Gastrocnemius medialis (tissue), 4 donors: ENCODE results near the gene NANOS1. TPM values are rescaled to one million over a fixed set of nuclear protein-coding genes. Genes with fewer than 3 reads are reported as not detected.

Experiments
- ATAC-seq, 2 donors: fragments of 150-250 bp; one replicate each; pipeline ENCODE4 v1.9.1; 2016
- DNase-seq, 2 donors: peaks; one replicate each; pipeline ENCODE4 v3.0.0-alpha.2; 2019
- H3K27ac ChIP-seq, 4 donors: fragments of 200-600 bp; sonication (generic); 1 replicate in 1 of 4; 2 replicates in 3 of 4; pipeline ENCODE4 v1.5.1; 2016 to 2018; ENCODE audit warnings: mild to moderate bottlenecking in 2 of 4, moderate library complexity in 1 of 4
- H3K27me3 ChIP-seq, 3 donors: fragments of 200-600 bp; sonication (generic) in 2 of 3; 1 replicate in 1 of 3; 2 replicates in 2 of 3; pipeline versions ENCODE4 v1.5.1 to v1.6.0; 2016 to 2019; ENCODE audit warnings: mild to moderate bottlenecking in 1 of 3, moderate library complexity in 1 of 3
- H3K36me3 ChIP-seq, 2 donors: fragments of 200-600 bp; sonication (generic) in 1 of 2; one replicate each; pipeline ENCODE4 v1.5.1; 2017 to 2018
- H3K4me1 ChIP-seq, 2 donors: fragments of 200-600 bp; sonication (generic) in 1 of 2; one replicate each; pipeline ENCODE4 v1.5.1; 2016 to 2017; ENCODE audit warnings: mild to moderate bottlenecking in 2 of 2
- H3K4me3 ChIP-seq, 4 donors: fragments of 200-600 bp; sonication (generic) in 3 of 4; 1 replicate in 1 of 4; 2 replicates in 3 of 4; pipeline ENCODE4 v1.5.1; 2016 to 2019; ENCODE audit warnings: mild to moderate bottlenecking in 2 of 4
- H3K9me3 ChIP-seq, 3 donors: fragments of 200-600 bp; sonication (generic) in 2 of 3; 1 replicate in 1 of 3; 2 replicates in 2 of 3; pipeline ENCODE4 v1.5.1; 2016 to 2019
- POLR2A ChIP-seq, 2 donors: fragments of 450-650 bp; IDR thresholded peaks; one replicate each; pipeline ENCODE4 v1.6.1; 2017; ENCODE audit warnings: antibody characterized with exemption in 2 of 2, mild to moderate bottlenecking in 2 of 2, moderate library complexity in 2 of 2
- in situ Hi-C, 4 donors: fragments of 200-750 bp; cut with MboI; loops; one replicate each; pipeline versions ENCODE4 v1.15.0 to v1.8.0; 2017; ENCODE audit warnings: low sequenced_read_pairs in 4 of 4
- intact Hi-C: fragments of 100-400 bp; cut with DNase I; formaldehyde crosslinking; loops from one replicate; pipeline ENCODE4 v1.15.1; 2023; ENCODE audit warnings: low total_unique reads
- total RNA-seq, 4 donors: library from RNA; depleted of rRNA; stranded (reverse); fragments of >200 nt; gene quantifications; one replicate each; pipeline versions ENCODE4 v1.1.0 to v1.2.3, GENCODE V29; 2016
- TF ChIP-seq, protein P1 (sequence below), 5 experiments: fragments of 450-650 bp in 3 of 5; fragments of 200-600 bp in 2 of 5; sonication (generic) in 2 of 5; IDR thresholded peaks in 4 of 5; conservative IDR thresholded peaks in 1 of 5; 1 replicate in 4 of 5; 2 replicates in 1 of 5; pipeline ENCODE4 v1.5.1; 2016 to 2019; ENCODE audit warnings: antibody characterized with exemption in 5 of 5, mild to moderate bottlenecking in 3 of 5, moderate library complexity in 3 of 5

NANOS1 gene
- total RNA-seq, 4 donors from 2014 or later: 10.5 to 25.2 (median 17.4) TPM

DNA sequence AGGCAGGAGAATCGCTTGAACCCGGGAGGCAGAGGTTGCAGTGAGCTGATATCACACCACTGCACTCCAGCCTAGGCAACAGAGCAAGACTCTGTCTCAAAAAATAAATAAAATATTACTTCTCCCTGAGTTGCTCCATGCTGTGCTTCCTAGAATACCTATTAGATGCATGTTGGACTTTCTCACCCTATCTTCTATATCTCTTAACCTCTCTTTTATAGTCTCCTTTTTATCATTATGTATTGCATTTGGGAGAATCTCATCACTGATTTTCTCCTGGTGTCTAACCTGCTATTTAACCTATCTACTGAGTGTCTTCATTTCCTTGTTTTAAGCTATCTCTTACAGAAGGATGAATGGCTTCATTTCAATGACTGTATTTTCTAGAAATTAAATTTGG, 32.1 kb upstream of the NANOS1 start:
- in situ Hi-C loops: no loop called here

DNA sequence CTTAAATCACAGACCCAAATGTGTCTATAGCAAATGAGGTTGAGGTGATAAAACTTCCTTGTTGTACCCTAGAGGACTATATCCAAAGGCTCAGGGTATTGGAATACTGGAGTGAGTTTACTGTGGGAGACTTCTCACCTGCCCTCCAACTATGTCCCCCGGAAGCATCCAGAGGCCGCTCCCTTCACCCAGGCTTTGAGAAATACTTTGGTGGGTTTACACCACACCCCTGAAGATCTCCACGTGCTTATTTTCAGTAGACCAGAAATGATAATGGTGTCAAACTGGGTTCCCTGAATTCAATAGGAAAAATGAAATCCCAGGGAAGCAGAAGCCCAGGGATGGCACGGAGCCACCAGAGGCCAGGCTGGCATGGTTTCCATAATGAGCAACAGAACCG, 31.3 kb upstream of the NANOS1 start:
- DNase-seq (no peak), ATAC-seq (no peak)
- H3K27me3 ChIP-seq: no peaks in the 10 kb centered on the region
- no peak overlapping the region for H3K4me3 ChIP-seq
- H3K27ac ChIP-seq: no peak overlapping the region
- TF ChIP-seq, protein P1, sequence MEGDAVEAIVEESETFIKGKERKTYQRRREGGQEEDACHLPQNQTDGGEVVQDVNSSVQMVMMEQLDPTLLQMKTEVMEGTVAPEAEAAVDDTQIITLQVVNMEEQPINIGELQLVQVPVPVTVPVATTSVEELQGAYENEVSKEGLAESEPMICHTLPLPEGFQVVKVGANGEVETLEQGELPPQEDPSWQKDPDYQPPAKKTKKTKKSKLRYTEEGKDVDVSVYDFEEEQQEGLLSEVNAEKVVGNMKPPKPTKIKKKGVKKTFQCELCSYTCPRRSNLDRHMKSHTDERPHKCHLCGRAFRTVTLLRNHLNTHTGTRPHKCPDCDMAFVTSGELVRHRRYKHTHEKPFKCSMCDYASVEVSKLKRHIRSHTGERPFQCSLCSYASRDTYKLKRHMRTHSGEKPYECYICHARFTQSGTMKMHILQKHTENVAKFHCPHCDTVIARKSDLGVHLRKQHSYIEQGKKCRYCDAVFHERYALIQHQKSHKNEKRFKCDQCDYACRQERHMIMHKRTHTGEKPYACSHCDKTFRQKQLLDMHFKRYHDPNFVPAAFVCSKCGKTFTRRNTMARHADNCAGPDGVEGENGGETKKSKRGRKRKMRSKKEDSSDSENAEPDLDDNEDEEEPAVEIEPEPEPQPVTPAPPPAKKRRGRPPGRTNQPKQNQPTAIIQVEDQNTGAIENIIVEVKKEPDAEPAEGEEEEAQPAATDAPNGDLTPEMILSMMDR (IDR thresholded peaks at IDR 0.05 in 4 of 5, conservative IDR thresholded peaks at IDR 0.05 in 1 of 5): no peak
- no peak for TF ChIP-seq POLR2A (IDR thresholded peaks at IDR 0.05)
- in situ Hi-C loops: no loop called here
- H3K36me3 ChIP-seq: no peaks in the 10 kb centered on the region
- no peaks in the 10 kb centered on the region for H3K9me3 ChIP-seq
- H3K4me1 ChIP-seq: no peaks in the 10 kb centered on the region
- intact Hi-C loops: no loop called here

More for the DNA sequence above, 32.1 kb upstream of the NANOS1 start:
- H3K27me3 ChIP-seq: no peaks in the 10 kb centered on the region
- H3K4me3 ChIP-seq: no peak overlapping the region
- no peak overlapping the region for H3K27ac ChIP-seq
- no peaks in the 10 kb centered on the region for H3K9me3 ChIP-seq
- DNase-seq (no peak), ATAC-seq (no peak)
- H3K4me1 ChIP-seq: no peaks in the 10 kb centered on the region
- intact Hi-C loops: no loop called here
- TF ChIP-seq, protein P1 (IDR thresholded peaks at IDR 0.05 in 4 of 5, conservative IDR thresholded peaks at IDR 0.05 in 1 of 5): no peak
- no peak for TF ChIP-seq POLR2A (IDR thresholded peaks at IDR 0.05)
- no peaks in the 10 kb centered on the region for H3K36me3 ChIP-seq

DNA sequence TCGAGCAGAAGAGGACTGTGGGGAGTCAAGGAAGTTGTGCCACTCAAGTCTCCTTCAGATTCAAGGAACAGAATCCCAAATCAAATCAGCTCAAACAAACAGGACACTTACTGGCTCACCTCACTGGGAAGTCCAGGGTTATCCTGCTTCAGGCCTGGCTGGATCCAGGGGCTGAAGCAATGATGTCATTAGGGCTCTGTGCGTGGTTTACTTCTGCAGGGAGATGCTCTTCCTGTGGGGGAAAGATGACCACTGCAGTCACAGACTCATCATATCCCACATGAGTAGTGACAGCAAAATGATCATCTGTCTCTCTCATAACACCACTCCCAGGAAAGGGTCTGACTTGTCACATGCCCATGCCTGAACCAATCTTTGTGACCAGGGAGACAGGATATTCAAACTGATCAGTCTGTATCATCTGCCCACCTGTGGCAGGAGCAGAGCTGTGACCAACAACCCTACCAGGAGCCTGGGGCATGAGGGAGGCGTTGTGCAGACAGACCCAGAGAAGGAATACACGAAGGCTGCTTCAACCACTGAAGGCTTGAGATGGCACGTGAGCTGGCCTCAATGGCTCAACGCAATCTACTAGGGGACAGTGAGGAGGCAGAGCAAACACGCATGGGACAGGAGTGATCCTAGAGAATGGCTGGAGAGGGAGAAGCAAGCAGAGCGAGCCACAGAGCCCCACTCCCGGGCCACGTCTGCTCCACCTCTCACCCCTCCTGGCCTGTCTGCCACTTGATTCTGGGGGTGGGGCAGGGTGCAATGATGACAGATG, 27.6 kb upstream of the NANOS1 start:
- intact Hi-C loops: loop anchor here (2.0 kb wide), 1 partner anchor 31 kb away; no protein-coding TSS in a partner anchor
- in situ Hi-C loops: no loop called here
- no peak for TF ChIP-seq POLR2A (IDR thresholded peaks at IDR 0.05)
- TF ChIP-seq, protein P1 (IDR thresholded peaks at IDR 0.05 in 4 of 5, conservative IDR thresholded peaks at IDR 0.05 in 1 of 5): no peak

DNA sequence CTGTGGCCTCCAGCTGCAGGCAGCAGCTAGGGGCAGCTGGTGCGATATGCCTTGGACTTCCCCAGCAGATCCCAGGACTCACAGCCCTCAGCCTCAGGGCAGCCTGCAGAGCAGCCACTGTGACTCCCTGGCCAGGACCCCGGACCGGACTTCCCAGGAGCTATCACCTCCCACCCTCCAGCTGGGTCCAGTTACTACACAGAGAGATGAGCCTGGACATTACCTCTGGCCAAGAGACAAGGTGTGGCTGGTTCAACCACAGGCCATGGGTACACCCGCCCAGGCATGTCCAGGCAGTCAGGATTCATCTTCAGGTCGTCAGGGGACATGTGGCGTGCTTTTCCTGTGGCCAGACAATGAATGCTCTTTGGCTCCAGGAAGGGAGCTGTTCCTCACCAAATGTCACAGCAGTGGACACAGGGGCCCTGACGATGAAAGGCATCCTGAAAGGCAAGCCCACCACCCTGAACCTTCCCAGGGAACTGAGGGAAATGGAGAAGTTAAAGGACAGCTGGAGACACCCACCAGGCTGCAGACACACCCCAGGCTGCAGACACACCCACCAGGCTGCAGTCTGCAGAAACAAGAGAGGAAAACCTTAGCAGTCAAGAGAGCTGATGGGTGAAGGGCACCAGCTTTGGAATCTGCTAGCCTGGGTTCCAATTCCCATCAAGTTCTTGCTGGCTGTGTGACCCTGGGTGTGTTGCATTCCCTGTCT, 25.8 kb upstream of the NANOS1 start:
- Histone ChIP-seq H3K4me1 (peaks cover 20 to 22% of the 10 kb centered on the region in 2 donors), H3K9me3 (no peaks in the 10 kb centered on the region), H3K27me3 (no peaks in the 10 kb centered on the region), H3K27ac (peak overlapping the region; percentile 10 to 60 (median 50)), H3K4me3 (no peak overlapping the region), H3K36me3 (no peaks in the 10 kb centered on the region)
- ATAC-seq (peak; percentile 39 to 49), DNase-seq (peak; percentile 47 to 76)
- in situ Hi-C loops (no loop called here), intact Hi-C loops (loop anchor here (2.0 kb wide), 1 partner anchor 33 kb away; no protein-coding TSS in a partner anchor)
- TF ChIP-seq, protein P1 (IDR thresholded peaks at IDR 0.05 in 4 of 5, conservative IDR thresholded peaks at IDR 0.05 in 1 of 5): no peak
- TF ChIP-seq POLR2A (IDR thresholded peaks at IDR 0.05): no peak

More for the DNA sequence above, 27.6 kb upstream of the NANOS1 start:
- DNase-seq (no peak), ATAC-seq (no peak)
- Histone ChIP-seq H3K4me1 (peaks cover 15 to 17% of the 10 kb centered on the region in 2 donors), H3K27me3 (no peaks in the 10 kb centered on the region), H3K27ac (no peak overlapping the region), H3K4me3 (no peak overlapping the region), H3K9me3 (no peaks in the 10 kb centered on the region), H3K36me3 (no peaks in the 10 kb centered on the region)
